ENCODE measurements around the gene TGM2. TPM values are rescaled to one million over a fixed set of nuclear protein-coding genes. Genes with fewer than 3 reads are reported as not detected.

Gene TGM2
- total and polyA plus RNA-seq, 2 donors (not counting 3 experiments of a cell fraction or from before 2014, with no cell fraction given), result 861 to 868 TPM

DNA sequence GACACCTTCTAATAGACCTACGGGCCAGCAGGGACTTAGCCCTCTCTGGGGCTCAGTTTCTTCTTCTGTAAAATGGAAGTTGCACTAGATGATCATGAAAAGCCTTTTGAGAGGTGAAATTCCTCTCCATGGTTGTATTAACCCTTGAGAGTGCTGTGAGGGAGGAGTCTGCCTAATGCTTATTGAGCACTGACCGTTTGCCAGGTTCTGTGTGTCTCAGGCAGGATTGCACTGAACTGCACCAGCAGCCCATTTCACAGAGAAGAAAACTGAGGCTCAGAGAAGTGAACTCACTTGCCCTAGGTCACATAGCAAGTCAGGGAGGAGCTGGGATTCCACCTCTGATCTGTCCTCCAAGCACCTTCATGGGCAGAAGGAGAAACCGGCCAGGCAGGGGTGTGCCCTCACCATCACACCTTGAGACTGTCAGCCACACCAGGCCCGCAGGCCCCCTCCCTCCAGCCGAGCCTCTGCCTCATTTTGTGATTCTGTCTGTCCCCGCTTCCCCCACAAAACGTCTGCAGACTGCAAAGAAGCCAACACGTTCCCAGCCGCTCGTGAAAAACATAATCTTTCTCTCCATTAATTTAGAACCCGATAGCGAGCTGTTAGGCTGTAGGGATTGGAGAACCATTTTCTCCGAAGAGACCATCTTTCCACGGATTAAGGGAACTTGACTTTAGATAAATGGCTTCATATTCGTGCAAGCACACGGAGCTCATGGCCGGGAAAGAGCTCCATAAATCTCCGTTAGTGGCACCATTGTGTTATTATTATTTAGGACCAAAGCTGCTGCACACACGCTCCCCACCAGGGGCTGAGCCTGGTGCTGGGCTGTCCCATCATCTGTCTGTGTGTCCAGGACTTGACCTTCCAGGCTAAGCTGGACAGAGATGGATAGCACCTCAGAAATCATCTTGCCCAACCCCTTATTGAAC lies 49.5 kb upstream of the TGM2 start:
- Histone ChIP-seq H3K36me3 (ENCODE audit: control insufficient read depth in 2 of 2, extremely low read depth in 1 of 2, insufficient read depth in 2 of 2, low read length in 2 of 2) (no peaks in the 10 kb centered on the region), H2AFZ (ENCODE audit: low read depth, low read length) (no peak overlapping the region), H3K9me3 (replicated peaks; ENCODE audit: control insufficient read depth, insufficient read depth, low read length) (no peaks in the 10 kb centered on the region), H4K20me1 (replicated peaks; ENCODE audit: control insufficient read depth, extremely low read depth, insufficient read depth, low read length) (no peaks in the 10 kb centered on the region), H3K9ac (replicated peaks; ENCODE audit: extremely low read depth, insufficient read depth, low read length) (no peak overlapping the region), H3K4me1 (ENCODE audit: control insufficient read depth, extremely low read depth, insufficient read depth, low read length) (peaks cover 10% of the 10 kb centered on the region), H3K27me3 (ENCODE audit: control insufficient read depth in 2 of 2, insufficient read depth in 2 of 2, low read length in 2 of 2) (no peaks in the 10 kb centered on the region), H3K4me2 (ENCODE audit: insufficient read depth, low read length) (no peak overlapping the region), H3K4me3 (replicated peaks in 1 of 3; ENCODE audit: insufficient read depth in 1 of 3, low read depth in 1 of 3, low read length in 3 of 3) (no peak overlapping the region), H3K27ac (ENCODE audit: insufficient read depth, low read depth, low read length) (no peak overlapping the region), H3K9me1 (replicated peaks; ENCODE audit: control insufficient read depth, extremely low read depth, insufficient read depth, low read length) (no peaks in the 10 kb centered on the region), H3K79me2 (ENCODE audit: control insufficient read depth, insufficient read depth, low read length) (no peaks in the 10 kb centered on the region)
- CTCF ChIA-PET, result interaction anchor here (0.8 to 9.5 kb wide), 10 partner anchors 13 to 216 kb away, joined by 3 to 156 read pairs (median 6); no protein-coding TSS in a partner anchor
- intact Hi-C loops (cut with micrococcal nuclease), result no loop called here
- POLR2A ChIA-PET, result no interaction called here
- TF ChIP-seq MYC (IDR thresholded peaks at IDR 0.05; ENCODE audit: low read depth, low read length) (no peak), POLR2AphosphoS5 (IDR thresholded peaks at IDR 0.05; ENCODE audit: insufficient read depth, low read depth, low read length) (no peak)
- TF ChIP-seq, protein P1, sequence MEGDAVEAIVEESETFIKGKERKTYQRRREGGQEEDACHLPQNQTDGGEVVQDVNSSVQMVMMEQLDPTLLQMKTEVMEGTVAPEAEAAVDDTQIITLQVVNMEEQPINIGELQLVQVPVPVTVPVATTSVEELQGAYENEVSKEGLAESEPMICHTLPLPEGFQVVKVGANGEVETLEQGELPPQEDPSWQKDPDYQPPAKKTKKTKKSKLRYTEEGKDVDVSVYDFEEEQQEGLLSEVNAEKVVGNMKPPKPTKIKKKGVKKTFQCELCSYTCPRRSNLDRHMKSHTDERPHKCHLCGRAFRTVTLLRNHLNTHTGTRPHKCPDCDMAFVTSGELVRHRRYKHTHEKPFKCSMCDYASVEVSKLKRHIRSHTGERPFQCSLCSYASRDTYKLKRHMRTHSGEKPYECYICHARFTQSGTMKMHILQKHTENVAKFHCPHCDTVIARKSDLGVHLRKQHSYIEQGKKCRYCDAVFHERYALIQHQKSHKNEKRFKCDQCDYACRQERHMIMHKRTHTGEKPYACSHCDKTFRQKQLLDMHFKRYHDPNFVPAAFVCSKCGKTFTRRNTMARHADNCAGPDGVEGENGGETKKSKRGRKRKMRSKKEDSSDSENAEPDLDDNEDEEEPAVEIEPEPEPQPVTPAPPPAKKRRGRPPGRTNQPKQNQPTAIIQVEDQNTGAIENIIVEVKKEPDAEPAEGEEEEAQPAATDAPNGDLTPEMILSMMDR (IDR thresholded peaks at IDR 0.05; ENCODE audit: extremely low read depth in 1 of 2, insufficient read depth in 1 of 2, low read depth in 1 of 2, low read length in 2 of 2), result peak; percentile 17 to 19
- BruUV-seq (replicated peaks), result no TSS peak
- DNase-seq (ENCODE audit: low read depth, low spot score) (no peak), FAIRE-seq (no peak)
- dilution Hi-C loops (cut with MboI; ENCODE audit: extremely low pct_ligation_motif_present, low sequenced_read_pairs), result no loop called here

- Histone ChIP-seq H3K9me3 (replicated peaks; ENCODE audit: control insufficient read depth, insufficient read depth, low read length) (no peaks in the 10 kb centered on the region), H3K4me2 (ENCODE audit: insufficient read depth, low read length) (no peak overlapping the region), H3K4me1 (ENCODE audit: control insufficient read depth, extremely low read depth, insufficient read depth, low read length) (peaks cover 10% of the 10 kb centered on the region), H3K27me3 (ENCODE audit: control insufficient read depth in 2 of 2, insufficient read depth in 2 of 2, low read length in 2 of 2) (no peaks in the 10 kb centered on the region), H3K79me2 (ENCODE audit: control insufficient read depth, insufficient read depth, low read length) (no peaks in the 10 kb centered on the region), H3K27ac (ENCODE audit: insufficient read depth, low read depth, low read length) (no peak overlapping the region), H3K9me1 (replicated peaks; ENCODE audit: control insufficient read depth, extremely low read depth, insufficient read depth, low read length) (no peaks in the 10 kb centered on the region), H2AFZ (ENCODE audit: low read depth, low read length) (no peak overlapping the region), H3K36me3 (ENCODE audit: control insufficient read depth in 2 of 2, extremely low read depth in 1 of 2, insufficient read depth in 2 of 2, low read length in 2 of 2) (no peaks in the 10 kb centered on the region), H4K20me1 (replicated peaks; ENCODE audit: control insufficient read depth, extremely low read depth, insufficient read depth, low read length) (no peaks in the 10 kb centered on the region), H3K4me3 (replicated peaks in 1 of 3; ENCODE audit: insufficient read depth in 1 of 3, low read depth in 1 of 3, low read length in 3 of 3) (no peak overlapping the region), H3K9ac (replicated peaks; ENCODE audit: extremely low read depth, insufficient read depth, low read length) (no peak overlapping the region)
- dilution Hi-C loops (cut with MboI; ENCODE audit: extremely low pct_ligation_motif_present, low sequenced_read_pairs) (no loop called here), intact Hi-C loops (cut with micrococcal nuclease) (no loop called here)
- no TSS peak for BruUV-seq (replicated peaks)
- CTCF ChIA-PET, result interaction anchor here (1.0 to 9.5 kb wide), 5 partner anchors 12 to 649 kb away, joined by 3 to 156 read pairs (median 4); no protein-coding TSS in a partner anchor
- POLR2A ChIA-PET, result no interaction called here
- TF ChIP-seq POLR2A (IDR thresholded peaks at IDR 0.05; ENCODE audit: low read depth, low read length), result no peak
- TF ChIP-seq, protein P1 (IDR thresholded peaks at IDR 0.05; ENCODE audit: extremely low read depth in 1 of 2, insufficient read depth in 1 of 2, low read depth in 1 of 2, low read length in 2 of 2), result no peak
- TF ChIP-seq EZH2 (IDR thresholded peaks at IDR 0.05; ENCODE audit: borderline replicate concordance, low read depth, low read length, severe bottlenecking), result no peak
- TF ChIP-seq, protein P2, sequence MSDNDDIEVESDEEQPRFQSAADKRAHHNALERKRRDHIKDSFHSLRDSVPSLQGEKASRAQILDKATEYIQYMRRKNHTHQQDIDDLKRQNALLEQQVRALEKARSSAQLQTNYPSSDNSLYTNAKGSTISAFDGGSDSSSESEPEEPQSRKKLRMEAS (IDR thresholded peaks at IDR 0.05; ENCODE audit: insufficient read depth, insufficient read length), result no peak
- TF ChIP-seq JUN (IDR thresholded peaks at IDR 0.05; ENCODE audit: borderline replicate concordance, insufficient read depth, insufficient read length, low read depth), result no peak
- no peak for TF ChIP-seq GATA2 (IDR thresholded peaks at IDR 0.05; ENCODE audit: insufficient read depth, insufficient read length, low read depth, low read length)
- no peak for TF ChIP-seq FOS (IDR thresholded peaks at IDR 0.05; ENCODE audit: borderline replicate concordance, insufficient read depth, low read length)
- TF ChIP-seq POLR2AphosphoS5 (IDR thresholded peaks at IDR 0.05; ENCODE audit: insufficient read depth, low read depth, low read length), result no peak
- no peak for TF ChIP-seq MYC (IDR thresholded peaks at IDR 0.05; ENCODE audit: low read depth, low read length)
- no peak for FAIRE-seq
- no peak for DNase-seq (ENCODE audit: low read depth, low spot score)
Observed at GRCh38 chr20:38213607-38213940, 48.5 kb upstream of the TGM2 start.
